SK-N-SH (cell line): ENCODE results near the gene ZBTB6. TPM values are rescaled to one million over a fixed set of nuclear protein-coding genes. Genes with fewer than 3 reads are reported as not detected.

Experiments
- CTCF ChIA-PET: fragments of 300-600, 350-600 bp; formaldehyde crosslinking; extraction: SDS; loops from one replicate; lab custom pipeline; 2021; lab: Yijun Ruan, JAX
- POLR2A ChIA-PET: fragments of 350-600 bp; sonication (Branson Sonifier 250); formaldehyde crosslinking; extraction: SDS; loops from one replicate; lab custom pipeline; 2020; ENCODE audit warnings: antibody characterized with exemption, inconsistent platforms; lab: Yijun Ruan, JAX
- DNase-seq: peaks from one replicate; pipeline ENCODE4 v3.0.0; 2012
- H2AFZ ChIP-seq: fragments of 200-600 bp; sonication (generic); 2 replicates; pipeline ENCODE4 v1.8.1; 2016; ENCODE audit warnings: antibody characterized with exemption, mild to moderate bottlenecking, low read depth
- H3F3A ChIP-seq: fragments of 200-600 bp; sonication (generic); replicated peaks from 2 replicates; pipeline ENCODE3; 2016; ENCODE audit warnings: antibody characterized with exemption, mild to moderate bottlenecking; ENCODE audit not compliant: insufficient read depth
- H3K27ac ChIP-seq, 2 experiments: fragments of 200-500 bp in 1 of 2; fragments of 200-600 bp in 1 of 2; sonication (Bioruptor generic) in 1 of 2; sonication (generic), shearing (Covaris generic) in 1 of 2; 2 replicates each; pipeline versions ENCODE4 v1.5.1 to v1.6.1; 2014 to 2016; ENCODE audit warnings: low read depth in 2 of 2, inconsistent platforms in 1 of 2, low read length in 1 of 2, mild to moderate bottlenecking in 1 of 2, mixed read lengths in 1 of 2
- H3K27me3 ChIP-seq: fragments of 200-600 bp; sonication (generic), shearing (Covaris generic); 2 replicates; pipeline ENCODE4 v1.6.1; 2016; ENCODE audit warnings: mixed run types; ENCODE audit not compliant: insufficient read depth
- H3K36me3 ChIP-seq, 2 experiments: fragments of 200-500 bp in 1 of 2; fragments of 200-600 bp in 1 of 2; sonication (Bioruptor generic) in 1 of 2; sonication (generic) in 1 of 2; replicated peaks in 1 of 2; 2 replicates each; pipeline versions ENCODE3 to v1.5.1; 2014 to 2016; ENCODE audit warnings: low read length in 1 of 2, mild to moderate bottlenecking in 1 of 2; ENCODE audit not compliant: insufficient read depth in 2 of 2, control insufficient read depth in 1 of 2
- H3K4me1 ChIP-seq, 2 experiments: fragments of 200-500 bp in 1 of 2; fragments of 200-600 bp in 1 of 2; sonication (Bioruptor generic) in 1 of 2; sonication (generic), shearing (Covaris generic) in 1 of 2; 2 replicates each; pipeline versions ENCODE4 v1.5.1 to v1.6.1; 2014 to 2016; ENCODE audit warnings: low read depth in 1 of 2, low read length in 1 of 2, mixed run types in 1 of 2; ENCODE audit not compliant: insufficient read depth in 2 of 2, control insufficient read depth in 1 of 2
- H3K4me2 ChIP-seq: fragments of 200-600 bp; sonication (generic), shearing (Covaris generic); 2 replicates; pipeline ENCODE4 v1.6.1; 2017; ENCODE audit warnings: mixed run types
- H3K4me3 ChIP-seq, 2 experiments: fragments of 200-500 bp in 1 of 2; fragments of 200-600 bp in 1 of 2; sonication (Bioruptor generic) in 1 of 2; sonication (generic), shearing (Covaris generic) in 1 of 2; 2 replicates each; pipeline versions ENCODE4 v1.5.1 to v1.8.1; 2014 to 2016; ENCODE audit warnings: low read depth in 2 of 2, inconsistent platforms in 1 of 2, low read length in 1 of 2, mild to moderate bottlenecking in 1 of 2, mixed read lengths in 1 of 2, moderate library complexity in 1 of 2
- H3K79me2 ChIP-seq: fragments of 200-600 bp; sonication (generic); 2 replicates; pipeline ENCODE4 v1.8.1; 2017; ENCODE audit warnings: mild to moderate bottlenecking; ENCODE audit not compliant: insufficient read depth
- H3K9ac ChIP-seq: fragments of 200-600 bp; sonication (generic); 2 replicates; pipeline ENCODE4 v1.6.1; 2017; ENCODE audit warnings: mixed run types
- H3K9me2 ChIP-seq: fragments of 200-600 bp; sonication (generic); 2 replicates; pipeline ENCODE4 v1.6.1; 2017; ENCODE audit warnings: mixed run types
- H3K9me3 ChIP-seq: fragments of 200-600 bp; sonication (generic); 2 replicates; pipeline ENCODE4 v1.6.1; 2017; ENCODE audit warnings: mixed run types, mild to moderate bottlenecking, moderate library complexity
- H4K20me1 ChIP-seq: fragments of 200-600 bp; sonication (generic); 2 replicates; pipeline ENCODE4 v1.6.1; 2017; ENCODE audit warnings: mild to moderate bottlenecking, mixed run types; ENCODE audit not compliant: insufficient read depth
- CHD2 ChIP-seq: fragments of 150-350 bp; IDR thresholded peaks from 2 replicates; pipeline ENCODE4 v1.6.1; 2018; ENCODE audit warnings: low read length; ENCODE audit not compliant: partially characterized antibody
- ELF1 ChIP-seq: IDR thresholded peaks from 2 replicates; pipeline ENCODE4 v1.4.0; 2012
- FOSL2 ChIP-seq: IDR thresholded peaks from 2 replicates; pipeline ENCODE4 v1.4.0; 2012; ENCODE audit warnings: low read depth, mild to moderate bottlenecking, moderate library complexity, borderline replicate concordance
- GABPA ChIP-seq: IDR thresholded peaks from 2 replicates; pipeline ENCODE4 v1.4.0; 2012; ENCODE audit warnings: low read depth, mild to moderate bottlenecking
- MAX ChIP-seq: IDR thresholded peaks from 2 replicates; pipeline ENCODE4 v1.4.0; 2012; ENCODE audit warnings: low read depth
- MXI1 ChIP-seq: IDR thresholded peaks from 2 replicates; pipeline ENCODE4 v1.6.1; 2012; ENCODE audit warnings: mild to moderate bottlenecking, low read depth, low read length, improper control_type of control experiment
- NFIC ChIP-seq: IDR thresholded peaks from 2 replicates; pipeline ENCODE4 v1.4.0; 2012; ENCODE audit warnings: borderline replicate concordance
- PBX3 ChIP-seq: IDR thresholded peaks from 2 replicates; pipeline ENCODE4; 2012
- POLR2AphosphoS5 ChIP-seq: IDR thresholded peaks from 2 replicates; pipeline ENCODE4 v1.6.1; 2012; ENCODE audit warnings: low read depth, low read length
- RCOR1 ChIP-seq: fragments of 150-350 bp; IDR thresholded peaks from 2 replicates; pipeline ENCODE4 v1.6.1; 2017; ENCODE audit warnings: antibody characterized with exemption, low read length
- RFX5 ChIP-seq: IDR thresholded peaks from 2 replicates; pipeline ENCODE4 v1.6.1; 2012; ENCODE audit warnings: mild to moderate bottlenecking, improper control_type of control experiment, low read length
- SIN3A ChIP-seq: IDR thresholded peaks from 2 replicates; pipeline ENCODE4 v1.6.1; 2012; ENCODE audit warnings: low read depth, mild to moderate bottlenecking, low read length, moderate library complexity, borderline replicate concordance
- TAF1 ChIP-seq: IDR thresholded peaks from 2 replicates; pipeline ENCODE4 v1.6.1; 2012; ENCODE audit warnings: low read depth, mild to moderate bottlenecking, low read length, moderate library complexity, borderline replicate concordance
- TCF12 ChIP-seq: IDR thresholded peaks from 2 replicates; pipeline ENCODE4 v1.4.0; 2012
- USF2 ChIP-seq: fragments of 150-350 bp; IDR thresholded peaks from 2 replicates; pipeline ENCODE4 v1.6.1; 2017; ENCODE audit warnings: antibody characterized with exemption, low read length, low read depth, borderline replicate concordance
- YY1 ChIP-seq: IDR thresholded peaks from 2 replicates; pipeline ENCODE4 v1.4.0; 2012; ENCODE audit warnings: low read depth, mild to moderate bottlenecking
- ZBTB33 ChIP-seq: IDR thresholded peaks from 2 replicates; pipeline ENCODE4 v1.4.0; 2012; ENCODE audit warnings: low read depth, borderline replicate concordance
- WGBS: methylation state at CpG from one replicate; pipeline ENCODE4 v1.1.6; 2017; ENCODE audit warnings: low lambda C conversion rate; 5-methylcytosine and 5-hydroxymethylcytosine counted together
- polyA plus RNA-seq, 3 experiments: library from polyadenylated mRNA; depleted of rRNA; stranded (reverse); fragments of >200 nt; gene quantifications; 2 replicates each; pipeline ENCODE4 v1.2.3, GENCODE V29; 2012

ZBTB6 gene
- 2.2 and 3.2 TPM in 2 replicates for polyA plus RNA-seq (2012; rRNA removed)
- polyA plus RNA-seq (2012; cell fraction: cytosol; rRNA removed), result 4.2 and 4.9 TPM in 2 replicates
- polyA plus RNA-seq (2012; cell fraction: nucleus; rRNA removed), result 0.90 and 1.8 TPM in 2 replicates

- Histone ChIP-seq H3K9me2 (no peaks in the 10 kb centered on the region), H4K20me1 (no peaks in the 10 kb centered on the region), H3K36me3 (peaks cover 38 to 47% of the 10 kb centered on the region in 2 experiments), H3F3A (peaks cover 41% of the 10 kb centered on the region), H3K27me3 (no peaks in the 10 kb centered on the region), H3K9ac (peak within 1 kb of the TSS; percentile 78), H3K4me1 (peaks cover 0 to 7% of the 10 kb centered on the region in 2 experiments; a peak in 2 of 4 replicates), H3K27ac (peak within 1 kb of the TSS; percentile 86 to 96), H2AFZ (peak within 1 kb of the TSS; percentile 86), H3K4me2 (peak within 1 kb of the TSS; percentile 67), H3K4me3 (peak within 1 kb of the TSS; percentile 72 to 93), H3K79me2 (peaks cover 60% of the 10 kb centered on the region), H3K9me3 (no peaks in the 10 kb centered on the region)
- ChIA-PET CTCF (interaction anchor here (0.8 to 1.8 kb wide), 3 partner anchors 17 to 78 kb away, joined by 3 to 5 read pairs (median 5); partner anchors contain the start of gene ZBTB26), POLR2A (interaction anchor here (1.4 to 2.5 kb wide), 3 partner anchors 18 to 85 kb away, joined by 4 to 18 read pairs (median 14); partner anchors contain the start of genes PDCL, RABGAP1 and ZBTB26)
- TF ChIP-seq MXI1 (peak; percentile 29; the same call in 1 of the 2 replicates), GABPA (peak; percentile 96), MAX (peak; percentile 75), ELF1 (peak; percentile 91), TCF12 (peak; percentile 13; the same call in 1 of the 2 replicates), USF2 (no peak), TAF1 (peak; percentile 84), SIN3A (peak; percentile 85), FOSL2 (no peak), RCOR1 (peak; percentile 56; the same call in 1 of the 2 replicates), NFIC (no peak), PBX3 (peak; percentile 18; the same call in 1 of the 2 replicates), CHD2 (peak; percentile 87), ZBTB33 (peak; percentile 68; the same call in 1 of the 2 replicates), RFX5 (no peak), POLR2AphosphoS5 (peak; percentile 85), YY1 (no peak)
- WGBS, result under 1% methylated on average over 34 of the region's 35 CpGs
- peak; percentile 81 for DNase-seq
Observed at GRCh38 chr9:122912964-122913673, at the start of gene ZBTB6. TSS of gene ZBTB6 (minus strand) at chr9:122913323. CDS start at chr9:122912072, 1,251 bp downstream.
